Fibroblast of lung (primary cell): Measurements from ENCODE around the gene NHLH1. TPM values are rescaled to one million over a fixed set of nuclear protein-coding genes. Genes with fewer than 3 reads are reported as not detected.

ENCODE experiments used
- DNase-seq, 2 donors: peaks; one replicate each; pipeline versions ENCODE4 v3.0.0 to v3.0.0-alpha.2; 2010; ENCODE audit warnings: low read depth in 2 of 2
- H2AFZ ChIP-seq: 2 replicates; pipeline ENCODE4 v1.5.1; 2012; ENCODE audit warnings: low read length, control low read depth, inconsistent platforms
- H3K27ac ChIP-seq: 2 replicates; pipeline ENCODE4 v1.5.1; 2011; ENCODE audit warnings: low read length, control low read depth; ENCODE audit not compliant: insufficient read depth
- H3K27me3 ChIP-seq: 2 replicates; pipeline ENCODE4 v1.5.1; 2011; ENCODE audit warnings: mild to moderate bottlenecking, low read length; ENCODE audit not compliant: control insufficient read depth, insufficient read depth
- H3K36me3 ChIP-seq: 2 replicates; pipeline ENCODE4 v1.5.1; 2011; ENCODE audit warnings: low read length; ENCODE audit not compliant: control insufficient read depth, insufficient read depth
- H3K4me1 ChIP-seq: 2 replicates; pipeline ENCODE4 v1.5.1; 2011; ENCODE audit warnings: low read length; ENCODE audit not compliant: control insufficient read depth, insufficient read depth; ENCODE audit errors: extremely low read depth
- H3K4me2 ChIP-seq: 2 replicates; pipeline ENCODE4 v1.5.1; 2011; ENCODE audit warnings: low read length, control low read depth; ENCODE audit not compliant: insufficient read depth; ENCODE audit errors: extremely low read depth
- H3K4me3 ChIP-seq, 4 experiments: fragments of 200-600 bp in 1 of 4; sonication (generic) in 1 of 4; replicated peaks in 1 of 4; 2 replicates each; pipeline ENCODE4 v1.5.1; 2011 to 2016; ENCODE audit warnings: low read length in 4 of 4, low read depth in 3 of 4, mild to moderate bottlenecking in 3 of 4, control low read depth in 2 of 4, inconsistent platforms in 1 of 4, mixed read lengths in 1 of 4; ENCODE audit not compliant: insufficient read depth in 1 of 4; ENCODE audit errors: control extremely low read depth in 1 of 4
- H3K79me2 ChIP-seq: 2 replicates; pipeline ENCODE4 v1.5.1; 2012; ENCODE audit warnings: mild to moderate bottlenecking, low read length, inconsistent platforms; ENCODE audit not compliant: control insufficient read depth, insufficient read depth
- H3K9ac ChIP-seq: 2 replicates; pipeline ENCODE4 v1.5.1; 2011; ENCODE audit warnings: mild to moderate bottlenecking, low read length, control low read depth; ENCODE audit not compliant: insufficient read depth
- H3K9me3 ChIP-seq: 2 replicates; pipeline ENCODE4 v1.5.1; 2012; ENCODE audit warnings: low read depth, low read length; ENCODE audit not compliant: control insufficient read depth, insufficient read depth
- H4K20me1 ChIP-seq: 2 replicates; pipeline ENCODE4 v1.5.1; 2011; ENCODE audit warnings: low read length; ENCODE audit not compliant: control insufficient read depth, insufficient read depth; ENCODE audit errors: extremely low read depth
- CTCF ChIP-seq, 2 donors: IDR thresholded peaks in 1 of 2; conservative IDR thresholded peaks in 1 of 2; 1 replicate in 1 of 2; 2 replicates in 1 of 2; pipeline ENCODE4 v1.5.1; 2011 to 2012; ENCODE audit warnings: low read length in 2 of 2, control low read depth in 1 of 2, inconsistent platforms in 1 of 2, low read depth in 1 of 2, mild to moderate bottlenecking in 1 of 2
- EZH2 ChIP-seq: IDR thresholded peaks from 2 replicates; pipeline ENCODE4 v1.5.1; 2012; ENCODE audit warnings: low read length, control low read depth, mild to moderate bottlenecking; ENCODE audit errors: missing control alignments
- polyA plus RNA-seq, 2 donors: library from polyadenylated mRNA; depleted of rRNA in 1 of 2; stranded (reverse) in 1 of 2; unstranded in 1 of 2; fragments of >200 nt; gene quantifications; 2 replicates each; pipeline ENCODE4 v1.2.1, GENCODE V29; 2011 to 2012; ENCODE audit warnings: missing spikeins in 1 of 2
- total RNA-seq: library from RNA; depleted of rRNA; stranded (reverse); fragments of >200 nt; gene quantifications from 2 replicates; pipeline ENCODE4 v1.2.1, GENCODE V29; 2014

NHLH1 gene
- total and polyA plus RNA-seq, 2 donors (not counting 1 experiment from before 2014, with no cell fraction given) = 0.05 TPM; not detected in 1

GRCh38 chr1:160416369-160416768 lies 49.5 kb downstream of the NHLH1 start:
- Histone ChIP-seq H3K9ac (no peak overlapping the region), H3K27ac (no peak overlapping the region), H3K79me2 (no peaks in the 10 kb centered on the region), H3K9me3 (no peaks in the 10 kb centered on the region), H3K4me3 (no peak overlapping the region), H2AFZ (no peak overlapping the region), H3K36me3 (no peaks in the 10 kb centered on the region), H4K20me1 (no peaks in the 10 kb centered on the region), H3K27me3 (no peaks in the 10 kb centered on the region), H3K4me1 (no peaks in the 10 kb centered on the region), H3K4me2 (no peak overlapping the region)
- peak; percentile 19 to 43 for DNase-seq
- peak; percentile 26 to 42 for TF ChIP-seq CTCF (conservative IDR thresholded peaks at IDR 0.05 in 1 of 2, IDR thresholded peaks at IDR 0.05 in 1 of 2; ENCODE audit: low read depth in 1 of 2, low read length in 2 of 2)
- no peak for TF ChIP-seq EZH2

- H3K4me3 ChIP-seq = no peak overlapping the region
- DNase-seq = no peak
- no peak for TF ChIP-seq EZH2
- TF ChIP-seq CTCF (conservative IDR thresholded peaks at IDR 0.05 in 1 of 2, IDR thresholded peaks at IDR 0.05 in 1 of 2; ENCODE audit: low read depth in 1 of 2, low read length in 2 of 2) = no peak
- no peaks in the 10 kb centered on the region for H3K4me1 ChIP-seq
- H3K27me3 ChIP-seq = no peaks in the 10 kb centered on the region
- H3K36me3 ChIP-seq = no peaks in the 10 kb centered on the region
- H3K9me3 ChIP-seq = no peaks in the 10 kb centered on the region
- H3K9ac ChIP-seq = no peak overlapping the region
- H3K79me2 ChIP-seq = no peaks in the 10 kb centered on the region
- no peak overlapping the region for H2AFZ ChIP-seq
- no peak overlapping the region for H3K4me2 ChIP-seq
- no peaks in the 10 kb centered on the region for H4K20me1 ChIP-seq
- no peak overlapping the region for H3K27ac ChIP-seq
These were observed 51.6 kb downstream of the NHLH1 start for GRCh38 chr1:160418483-160418882.

- Histone ChIP-seq H3K9me3 (no peaks in the 10 kb centered on the region), H3K9ac (no peak overlapping the region), H3K27ac (no peak overlapping the region), H3K79me2 (no peaks in the 10 kb centered on the region), H3K4me3 (no peak overlapping the region), H4K20me1 (no peaks in the 10 kb centered on the region), H3K4me1 (no peaks in the 10 kb centered on the region), H3K27me3 (no peaks in the 10 kb centered on the region), H3K36me3 (no peaks in the 10 kb centered on the region), H2AFZ (no peak overlapping the region), H3K4me2 (no peak overlapping the region)
- TF ChIP-seq EZH2 (no peak), CTCF (conservative IDR thresholded peaks at IDR 0.05 in 1 of 2, IDR thresholded peaks at IDR 0.05 in 1 of 2; ENCODE audit: low read depth in 1 of 2, low read length in 2 of 2) (no peak)
- DNase-seq = no peak
These were observed 52.4 kb downstream of the NHLH1 start for GRCh38 chr1:160419150-160419837.
